ENCODE results near the gene NKAPL.
"Not testable (repeated sequence)": the region's sequence is repeated elsewhere in the genome, so short reads cannot be mapped to it uniquely, and the experiment has no call there.

Gene NKAPL

DNA sequence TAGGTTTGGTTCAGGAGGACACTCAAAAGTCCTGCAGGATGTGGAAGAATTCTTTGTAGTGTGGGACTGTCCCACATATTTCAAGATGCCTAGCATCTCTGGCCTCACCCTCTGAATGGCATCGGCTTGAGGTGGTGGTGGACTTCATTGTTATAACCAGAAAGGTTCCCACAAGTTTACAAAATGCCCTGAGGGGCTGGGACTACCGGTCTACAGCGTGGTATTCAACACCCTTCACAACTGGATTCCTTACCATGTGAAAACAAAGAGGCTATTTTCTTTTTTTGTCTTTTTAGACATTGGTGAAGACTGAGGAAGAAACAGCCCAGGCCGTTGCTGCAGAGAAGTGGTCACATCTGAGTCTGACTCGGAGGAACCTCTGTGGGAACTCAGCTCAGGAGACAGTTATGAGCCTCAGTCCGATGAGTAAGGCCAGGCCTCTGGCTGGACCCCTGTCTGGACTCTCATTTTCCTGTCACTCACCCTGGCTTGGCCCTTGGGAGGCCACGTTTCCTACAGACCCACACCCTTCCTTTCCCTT is 37.5 kb downstream of the NKAPL start:
- no peak for DNase-seq (ENCODE audit: low read depth in 2 of 2)

DNA sequence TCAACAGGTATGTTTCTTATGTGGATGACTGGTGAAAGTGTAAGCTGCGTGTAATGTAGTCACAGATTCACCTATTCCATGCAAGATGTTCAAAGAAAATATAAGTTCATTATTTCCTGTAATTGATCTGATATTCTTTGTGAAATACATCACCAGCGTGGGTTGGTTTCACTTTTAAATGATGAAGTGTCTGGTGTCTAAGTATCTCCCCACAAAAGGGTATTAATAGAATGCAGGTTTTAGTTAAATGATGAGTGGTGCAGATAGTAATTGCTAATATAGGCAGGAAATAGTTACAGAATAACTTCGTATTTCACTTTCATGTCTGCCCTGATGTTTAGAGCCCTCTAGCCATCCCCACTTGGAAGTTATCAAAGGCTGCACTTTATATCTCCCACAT is 44.5 kb downstream of the NKAPL start:
- no peak for DNase-seq (ENCODE audit: low read depth in 2 of 2)

DNA sequence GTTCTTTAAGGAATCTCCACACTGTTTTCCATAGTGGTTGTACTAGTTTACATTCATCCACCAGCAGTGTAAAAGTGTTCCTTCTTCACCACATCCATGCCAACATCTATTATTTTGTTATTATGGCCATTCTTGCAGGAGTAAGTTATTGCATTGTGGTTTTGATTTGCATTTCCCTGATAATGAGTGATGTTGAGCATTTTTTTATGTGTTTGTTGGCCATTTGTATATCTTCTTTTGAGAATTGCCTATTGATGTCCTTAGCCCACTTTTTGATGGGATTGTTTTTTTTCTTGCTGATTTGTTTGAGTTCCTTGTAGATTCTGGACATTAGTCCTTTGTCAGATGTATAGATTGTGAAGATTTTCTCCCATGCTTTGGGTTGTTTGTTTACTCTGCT is 47.3 kb downstream of the NKAPL start:
- not testable (repeated sequence) for DNase-seq (ENCODE audit: low read depth in 2 of 2)
